Suppressor macrophage treated with lipopolysaccharide for 1 hour (primary cell): ENCODE measurements around the gene UPK3BL2.
"Not testable (repeated sequence)": the region's sequence is repeated elsewhere in the genome, so short reads cannot be mapped to it uniquely, and the experiment has no call there.

ENCODE experiments used
- DNase-seq, 3 donors: peaks; one replicate each; pipeline ENCODE4 v3.0.0-alpha.2; 2020 to 2022

Gene UPK3BL2

GRCh38 chr7:102543596-102543995 is at the start of gene UPK3BL2:
UPK3BL2 (minus strand) TSS chr7:102543696; CDS start chr7:102543636, 60 bp downstream.
- not testable (repeated sequence) for DNase-seq

- DNase-seq = not testable (repeated sequence)
These were observed 49.1 kb upstream of the UPK3BL2 start for GRCh38 chr7:102592477-102593019.

GRCh38 chr7:102589857-102590256 is 46.4 kb upstream of the UPK3BL2 start:
- DNase-seq = not testable (repeated sequence)

GRCh38 chr7:102583495-102583894 is 40.0 kb upstream of the UPK3BL2 start:
- not testable (repeated sequence) for DNase-seq

- DNase-seq = not testable (repeated sequence)
These were observed 38.2 kb upstream of the UPK3BL2 start for GRCh38 chr7:102581722-102582121.

- not testable (repeated sequence) for DNase-seq
These were observed 35.0 kb upstream of the UPK3BL2 start for GRCh38 chr7:102578486-102578885.

GRCh38 chr7:102577315-102578240 is 34.1 kb upstream of the UPK3BL2 start:
- DNase-seq = not testable (repeated sequence)

GRCh38 chr7:102576363-102576762 is 32.9 kb upstream of the UPK3BL2 start:
- not testable (repeated sequence) for DNase-seq

GRCh38 chr7:102574607-102575006 is 31.1 kb upstream of the UPK3BL2 start:
- DNase-seq = not testable (repeated sequence)

GRCh38 chr7:102572261-102573239 is 29.1 kb upstream of the UPK3BL2 start, which contains the start of gene POLR2J3:
POLR2J3 (minus strand) TSS chr7:102572583; CDS start chr7:102572521, 62 bp downstream.
- DNase-seq = peak; percentile 94 to 100 (median 96)

- not testable (repeated sequence) for DNase-seq
These were observed 25.1 kb upstream of the UPK3BL2 start for GRCh38 chr7:102568620-102569019.

- DNase-seq = not testable (repeated sequence)
These were observed 7.4 kb upstream of the UPK3BL2 start, which contains the start of gene SPDYE2 for GRCh38 chr7:102550808-102551422. SPDYE2 (plus strand) TSS chr7:102551226; CDS start chr7:102553256, 2,030 bp downstream.

- DNase-seq = not testable (repeated sequence)
These were observed 2.9 kb upstream of the UPK3BL2 start for GRCh38 chr7:102546353-102546752.

GRCh38 chr7:102545288-102545687 is 1.8 kb upstream of the UPK3BL2 start:
- not testable (repeated sequence) for DNase-seq

- DNase-seq = not testable (repeated sequence)
These were observed 876 bp upstream of the UPK3BL2 start for GRCh38 chr7:102544372-102544771.

GRCh38 chr7:102542771-102543170 is 725 bp downstream of the UPK3BL2 start:
- DNase-seq = not testable (repeated sequence)

GRCh38 chr7:102542083-102542482 is 1.4 kb downstream of the UPK3BL2 start:
- not testable (repeated sequence) for DNase-seq

- not testable (repeated sequence) for DNase-seq
These were observed 2.9 kb downstream of the UPK3BL2 start for GRCh38 chr7:102540604-102541003.

GRCh38 chr7:102535062-102535615 is 8.4 kb downstream of the UPK3BL2 start:
- DNase-seq = not testable (repeated sequence)

GRCh38 chr7:102532127-102532526 is 11.4 kb downstream of the UPK3BL2 start:
- not testable (repeated sequence) for DNase-seq

- DNase-seq = not testable (repeated sequence)
These were observed 11.9 kb downstream of the UPK3BL2 start for GRCh38 chr7:102531583-102531982.
